ENCODE measurements around the gene CNOT1. TPM values are rescaled to one million over a fixed set of nuclear protein-coding genes. Genes with fewer than 3 reads are reported as not detected.
A peak's percentile ranks its signal among the peaks of the same experiment; 100 is the strongest.

CNOT1 gene
- total and polyA plus RNA-seq, 4 donors: 34.0 to 131 (median 78.5) TPM

DNA sequence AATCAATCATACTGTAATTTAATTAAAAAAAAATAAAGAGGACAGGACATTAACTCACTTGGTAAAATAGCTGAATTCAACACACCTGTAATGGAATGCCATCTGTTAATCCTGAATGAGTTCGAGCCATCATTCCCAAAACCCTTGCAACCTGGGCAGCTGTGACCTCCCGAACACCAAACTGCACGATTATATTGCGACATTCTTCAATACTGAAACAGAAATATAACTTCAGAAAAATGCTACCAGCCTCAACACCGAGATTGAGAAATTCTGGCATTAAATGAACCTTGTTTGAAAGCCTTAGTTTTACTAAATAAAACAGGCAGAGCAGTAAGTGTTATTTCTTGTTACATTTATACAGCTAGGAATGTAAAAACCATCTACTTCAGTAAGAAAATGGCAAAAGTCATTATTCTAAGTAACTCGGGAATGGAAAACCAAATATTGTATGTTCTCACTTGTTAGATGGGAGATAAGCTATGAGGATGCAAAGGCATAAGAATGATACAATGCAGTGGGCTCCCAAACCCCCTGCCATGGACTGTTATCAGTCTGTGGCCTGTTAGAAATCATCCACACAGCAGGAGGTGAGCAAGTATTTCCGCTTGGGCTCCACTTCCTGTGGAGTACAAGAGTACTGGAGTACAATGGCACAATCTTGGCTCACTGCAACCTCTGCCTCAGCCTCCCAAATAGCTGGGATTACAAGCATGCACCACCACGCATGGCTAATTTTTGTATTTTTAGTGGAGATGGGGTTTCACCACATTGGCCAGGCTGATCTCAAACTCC lies 46.5 kb downstream of the CNOT1 start (continued):
- TF ChIP-seq YY1 (IDR thresholded peaks at IDR 0.05): peak; percentile 32
- TF ChIP-seq RAD21 (IDR thresholded peaks at IDR 0.05): peak; percentile 18 to 27
- TF ChIP-seq, protein P1, sequence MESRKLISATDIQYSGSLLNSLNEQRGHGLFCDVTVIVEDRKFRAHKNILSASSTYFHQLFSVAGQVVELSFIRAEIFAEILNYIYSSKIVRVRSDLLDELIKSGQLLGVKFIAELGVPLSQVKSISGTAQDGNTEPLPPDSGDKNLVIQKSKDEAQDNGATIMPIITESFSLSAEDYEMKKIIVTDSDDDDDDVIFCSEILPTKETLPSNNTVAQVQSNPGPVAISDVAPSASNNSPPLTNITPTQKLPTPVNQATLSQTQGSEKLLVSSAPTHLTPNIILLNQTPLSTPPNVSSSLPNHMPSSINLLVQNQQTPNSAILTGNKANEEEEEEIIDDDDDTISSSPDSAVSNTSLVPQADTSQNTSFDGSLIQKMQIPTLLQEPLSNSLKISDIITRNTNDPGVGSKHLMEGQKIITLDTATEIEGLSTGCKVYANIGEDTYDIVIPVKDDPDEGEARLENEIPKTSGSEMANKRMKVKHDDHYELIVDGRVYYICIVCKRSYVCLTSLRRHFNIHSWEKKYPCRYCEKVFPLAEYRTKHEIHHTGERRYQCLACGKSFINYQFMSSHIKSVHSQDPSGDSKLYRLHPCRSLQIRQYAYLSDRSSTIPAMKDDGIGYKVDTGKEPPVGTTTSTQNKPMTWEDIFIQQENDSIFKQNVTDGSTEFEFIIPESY (IDR thresholded peaks at IDR 0.05): no peak
- TF ChIP-seq, protein P2, sequence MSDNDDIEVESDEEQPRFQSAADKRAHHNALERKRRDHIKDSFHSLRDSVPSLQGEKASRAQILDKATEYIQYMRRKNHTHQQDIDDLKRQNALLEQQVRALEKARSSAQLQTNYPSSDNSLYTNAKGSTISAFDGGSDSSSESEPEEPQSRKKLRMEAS (IDR thresholded peaks at IDR 0.05): no peak

DNA sequence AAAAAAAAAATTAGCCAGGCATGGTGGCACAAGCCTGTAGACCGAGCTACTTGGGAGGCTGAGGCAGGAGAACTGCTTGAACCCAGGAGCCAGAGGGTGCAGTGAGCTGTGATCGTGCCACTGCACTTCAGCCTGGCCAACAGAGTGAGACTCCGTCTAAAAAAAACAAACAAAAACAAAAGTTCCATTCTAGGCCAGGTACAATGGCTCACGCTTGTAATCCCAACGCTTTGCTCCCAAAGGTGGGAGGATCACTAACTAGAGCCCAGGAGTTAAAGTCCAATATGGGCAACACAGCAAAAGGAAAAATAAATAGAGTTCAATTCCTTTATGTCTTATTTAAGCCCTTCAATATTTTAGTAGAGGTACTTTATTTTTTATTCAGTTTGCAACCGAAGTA lies 47.5 kb downstream of the CNOT1 start:
- no peak overlapping the region for H3K27ac ChIP-seq (ENCODE audit: low read depth in 1 of 2, low read length in 2 of 2)
- no peak overlapping the region for H3K9ac ChIP-seq (ENCODE audit: low read depth in 1 of 2, low read length in 2 of 2)
- peak in 1 of 2 donors; percentile 75 for TF ChIP-seq EGR1 (IDR thresholded peaks at IDR 0.05; ENCODE audit: low read depth in 2 of 2)
- TF ChIP-seq YY1 (IDR thresholded peaks at IDR 0.05): peak; percentile 55
- TF ChIP-seq FOXA1 (IDR thresholded peaks at IDR 0.05): peak; percentile 29
- TF ChIP-seq GABPA (IDR thresholded peaks at IDR 0.05 in 1 of 2, conservative IDR thresholded peaks at IDR 0.05 in 1 of 2): no peak
- TF ChIP-seq HNF4G (IDR thresholded peaks at IDR 0.05): peak; percentile 63
- TF ChIP-seq JUND (IDR thresholded peaks at IDR 0.05): peak; percentile 14 to 48
- TF ChIP-seq, protein P2 (IDR thresholded peaks at IDR 0.05): peak; percentile 40
- TF ChIP-seq RAD21 (IDR thresholded peaks at IDR 0.05): peak; percentile 31 to 33
- peak; percentile 48 for TF ChIP-seq FOXA2 (IDR thresholded peaks at IDR 0.05)
- TF ChIP-seq RXRA (IDR thresholded peaks at IDR 0.05): peak; percentile 66 to 78
- TF ChIP-seq TAF1 (conservative IDR thresholded peaks at IDR 0.05): no peak
- TF ChIP-seq, protein P3, sequence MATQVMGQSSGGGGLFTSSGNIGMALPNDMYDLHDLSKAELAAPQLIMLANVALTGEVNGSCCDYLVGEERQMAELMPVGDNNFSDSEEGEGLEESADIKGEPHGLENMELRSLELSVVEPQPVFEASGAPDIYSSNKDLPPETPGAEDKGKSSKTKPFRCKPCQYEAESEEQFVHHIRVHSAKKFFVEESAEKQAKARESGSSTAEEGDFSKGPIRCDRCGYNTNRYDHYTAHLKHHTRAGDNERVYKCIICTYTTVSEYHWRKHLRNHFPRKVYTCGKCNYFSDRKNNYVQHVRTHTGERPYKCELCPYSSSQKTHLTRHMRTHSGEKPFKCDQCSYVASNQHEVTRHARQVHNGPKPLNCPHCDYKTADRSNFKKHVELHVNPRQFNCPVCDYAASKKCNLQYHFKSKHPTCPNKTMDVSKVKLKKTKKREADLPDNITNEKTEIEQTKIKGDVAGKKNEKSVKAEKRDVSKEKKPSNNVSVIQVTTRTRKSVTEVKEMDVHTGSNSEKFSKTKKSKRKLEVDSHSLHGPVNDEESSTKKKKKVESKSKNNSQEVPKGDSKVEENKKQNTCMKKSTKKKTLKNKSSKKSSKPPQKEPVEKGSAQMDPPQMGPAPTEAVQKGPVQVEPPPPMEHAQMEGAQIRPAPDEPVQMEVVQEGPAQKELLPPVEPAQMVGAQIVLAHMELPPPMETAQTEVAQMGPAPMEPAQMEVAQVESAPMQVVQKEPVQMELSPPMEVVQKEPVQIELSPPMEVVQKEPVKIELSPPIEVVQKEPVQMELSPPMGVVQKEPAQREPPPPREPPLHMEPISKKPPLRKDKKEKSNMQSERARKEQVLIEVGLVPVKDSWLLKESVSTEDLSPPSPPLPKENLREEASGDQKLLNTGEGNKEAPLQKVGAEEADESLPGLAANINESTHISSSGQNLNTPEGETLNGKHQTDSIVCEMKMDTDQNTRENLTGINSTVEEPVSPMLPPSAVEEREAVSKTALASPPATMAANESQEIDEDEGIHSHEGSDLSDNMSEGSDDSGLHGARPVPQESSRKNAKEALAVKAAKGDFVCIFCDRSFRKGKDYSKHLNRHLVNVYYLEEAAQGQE (IDR thresholded peaks at IDR 0.05): peak; percentile 52
- no peak for TF ChIP-seq CTCF (IDR thresholded peaks at IDR 0.05; ENCODE audit: low read depth, low read length, missing input control)
- peak; percentile 90 for TF ChIP-seq SP1 (IDR thresholded peaks at IDR 0.05)
- peak; percentile 93 to 94 for TF ChIP-seq HNF4A (conservative IDR thresholded peaks at IDR 0.05)
- H3K4me3 ChIP-seq (ENCODE audit: low read depth in 1 of 3, low read length in 3 of 3): no peak overlapping the region
- no peak for DNase-seq (ENCODE audit: low spot score)
- no peaks in the 10 kb centered on the region for H3K27me3 ChIP-seq (ENCODE audit: control insufficient read depth in 4 of 4, insufficient read depth in 4 of 4, low read length in 3 of 4)
- peaks cover 15 to 72% (median 55%) of the 10 kb centered on the region in 4 donors for H3K36me3 ChIP-seq (ENCODE audit: control insufficient read depth in 4 of 4, insufficient read depth in 3 of 4, low read depth in 1 of 4, low read length in 3 of 4)
- no peaks in the 10 kb centered on the region for H3K9me3 ChIP-seq (ENCODE audit: control insufficient read depth in 4 of 4, low read length in 3 of 4)
- 50% methylated on average over 6 of the region's 6 CpGs for WGBS
- H3K4me1 ChIP-seq (ENCODE audit: control insufficient read depth in 4 of 4, insufficient read depth in 4 of 4, low read length in 3 of 4): peaks cover 0 to 16% (median 11%) of the 10 kb centered on the region in 4 donors

Data from liver (tissue), 9 donors.